SH-SY5Y (cell line): ENCODE results near the gene CD40LG.

Experiments
- GATA2 ChIP-seq: IDR thresholded peaks from 2 replicates; pipeline ENCODE4 v1.6.1; 2011; ENCODE audit warnings: mild to moderate bottlenecking, low read depth, low read length
- GATA3 ChIP-seq: IDR thresholded peaks from 2 replicates; pipeline ENCODE4 v1.6.1; 2011; ENCODE audit warnings: low read depth, mild to moderate bottlenecking, low read length, moderate library complexity

DNA sequence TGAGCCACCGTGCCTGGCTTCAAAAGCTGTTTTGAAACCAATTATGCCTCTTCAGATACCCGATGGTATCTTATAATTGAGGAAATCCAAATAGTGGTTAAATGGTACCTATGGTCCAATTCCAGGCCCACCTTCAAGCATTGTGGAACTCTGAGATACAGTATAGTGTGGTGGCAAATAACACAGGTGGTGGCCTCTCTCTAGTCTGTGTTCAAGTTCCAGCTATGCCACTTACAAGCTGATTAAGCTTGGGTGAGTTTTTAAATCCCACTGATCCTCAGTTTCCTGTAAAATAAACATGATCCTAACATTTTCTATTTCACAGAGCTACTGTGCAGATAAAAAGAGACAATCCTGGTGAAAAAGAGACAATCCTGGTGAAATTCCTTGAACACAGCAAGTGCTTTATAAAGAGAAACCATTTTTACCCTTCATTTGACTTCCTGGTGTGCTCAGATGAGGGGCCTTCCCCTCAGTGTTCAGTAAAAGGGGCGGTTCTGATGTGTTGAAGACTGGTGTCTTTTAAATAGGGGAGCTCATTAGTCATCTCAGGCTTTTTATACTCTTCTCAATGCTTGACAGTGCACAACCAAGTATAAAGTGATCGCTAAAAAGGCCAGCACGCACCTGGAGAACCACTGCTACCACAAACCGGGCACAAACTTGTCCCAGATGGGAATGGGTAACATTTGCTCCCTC is 30.8 kb upstream of the CD40LG start:
- TF ChIP-seq GATA3 = no peak
- no peak for TF ChIP-seq GATA2
